ENCODE data around the gene GALNT7.

DNA sequence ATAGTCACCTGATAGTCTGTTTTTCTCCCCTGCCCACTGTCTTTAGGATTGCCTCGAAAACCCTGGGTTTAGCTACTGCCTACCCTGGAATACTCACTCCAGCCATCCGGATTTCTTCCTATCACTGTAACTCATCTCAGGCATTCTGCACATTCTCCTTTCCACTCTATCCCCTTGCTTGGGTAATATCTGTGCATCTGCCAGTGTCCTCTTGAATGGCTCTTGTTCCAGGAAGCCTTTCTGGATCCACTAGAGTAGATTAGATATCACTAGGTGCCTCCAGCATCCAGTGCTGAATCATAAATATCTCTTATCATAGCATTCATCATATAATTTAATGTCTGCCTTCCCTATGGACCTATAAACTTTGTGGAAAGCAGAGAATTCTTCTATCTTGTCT lies 17.1 kb upstream of the GALNT7 start:
- no peak for TF ChIP-seq NRF1 (conservative IDR thresholded peaks at IDR 0.05; ENCODE audit: low read depth, low read length)
- TF ChIP-seq RAD21 (IDR thresholded peaks at IDR 0.05; ENCODE audit: insufficient read depth, low read depth, low read length), result no peak
- TF ChIP-seq, protein P1, sequence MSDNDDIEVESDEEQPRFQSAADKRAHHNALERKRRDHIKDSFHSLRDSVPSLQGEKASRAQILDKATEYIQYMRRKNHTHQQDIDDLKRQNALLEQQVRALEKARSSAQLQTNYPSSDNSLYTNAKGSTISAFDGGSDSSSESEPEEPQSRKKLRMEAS (IDR thresholded peaks at IDR 0.05; ENCODE audit: low read depth, low read length), result no peak
- TF ChIP-seq, protein P2, sequence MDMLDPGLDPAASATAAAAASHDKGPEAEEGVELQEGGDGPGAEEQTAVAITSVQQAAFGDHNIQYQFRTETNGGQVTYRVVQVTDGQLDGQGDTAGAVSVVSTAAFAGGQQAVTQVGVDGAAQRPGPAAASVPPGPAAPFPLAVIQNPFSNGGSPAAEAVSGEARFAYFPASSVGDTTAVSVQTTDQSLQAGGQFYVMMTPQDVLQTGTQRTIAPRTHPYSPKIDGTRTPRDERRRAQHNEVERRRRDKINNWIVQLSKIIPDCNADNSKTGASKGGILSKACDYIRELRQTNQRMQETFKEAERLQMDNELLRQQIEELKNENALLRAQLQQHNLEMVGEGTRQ (IDR thresholded peaks at IDR 0.05; ENCODE audit: borderline replicate concordance, low read depth, low read length), result no peak
- no peak for TF ChIP-seq EP300 (IDR thresholded peaks at IDR 0.05; ENCODE audit: borderline replicate concordance in 1 of 2, control insufficient read depth in 1 of 2, low read depth in 2 of 2, low read length in 2 of 2)
- no peak for TF ChIP-seq CBX5 (IDR thresholded peaks at IDR 0.05; ENCODE audit: low read depth)
- TF ChIP-seq ZSCAN29 (IDR thresholded peaks at IDR 0.05), result no peak
- no peak for TF ChIP-seq CTCF (IDR thresholded peaks at IDR 0.05 in 2 of 3, conservative IDR thresholded peaks at IDR 0.05 in 1 of 3; ENCODE audit: control insufficient read depth in 2 of 3, extremely low read depth in 1 of 3, insufficient read depth in 1 of 3, low read depth in 3 of 3, low read length in 3 of 3)
- no peak for TF ChIP-seq TCF7 (IDR thresholded peaks at IDR 0.05; ENCODE audit: borderline replicate concordance)
- no peak for TF ChIP-seq EZH2 (IDR thresholded peaks at IDR 0.05; ENCODE audit: borderline replicate concordance, control insufficient read depth, low read depth, low read length)

Measured in GM12878 (cell line).